B cell (primary cell): Measurements from ENCODE around the gene SCN1A. TPM values are rescaled to one million over a fixed set of nuclear protein-coding genes. Genes with fewer than 3 reads are reported as not detected.

Source experiments
- ATAC-seq: fragments of 200-7000 bp; cut with Tn5 transposase; one replicate; pipeline ENCODE4 v1.10.0; 2021; ENCODE audit warnings: low read depth, mild to moderate bottlenecking, moderate number of reproducible peaks, moderate library complexity
- CTCF ChIA-PET: fragments of 350-600 bp; sonication (Branson Sonifier 250); formaldehyde crosslinking; loops from one replicate; lab custom pipeline; 2021; ENCODE audit warnings: antibody characterized with exemption, inconsistent platforms; lab: Charles Lee
- POLR2A ChIA-PET: fragments of 350-600 bp; sonication (Branson Sonifier 250); formaldehyde crosslinking; loops from one replicate; lab custom pipeline; 2021; ENCODE audit warnings: antibody characterized with exemption; lab: Charles Lee
- DNase-seq: peaks from one replicate; pipeline ENCODE4 v3.0.0; 2013
- H2AFZ ChIP-seq: 2 replicates; pipeline ENCODE4 v1.6.1; 2012; ENCODE audit warnings: mild to moderate bottlenecking, low read depth, low read length; ENCODE audit not compliant: insufficient read depth, poor library complexity, severe bottlenecking
- H3K27ac ChIP-seq, 2 donors: 1 replicate in 1 of 2; 2 replicates in 1 of 2; pipeline ENCODE4 v1.5.1; 2012 to 2013; ENCODE audit warnings: low read length in 2 of 2, mild to moderate bottlenecking in 2 of 2, moderate library complexity in 1 of 2
- H3K27me3 ChIP-seq, 4 experiments: fragments of 200-600 bp in 1 of 4; sonication (generic) in 1 of 4; replicated peaks in 1 of 4; 1 replicate in 2 of 4; 2 replicates in 2 of 4; pipeline versions ENCODE4 v1.6.1 to v1.7.0; 2013 to 2016; ENCODE audit warnings: low read length in 3 of 4, mild to moderate bottlenecking in 2 of 4, mixed read lengths in 1 of 4, moderate library complexity in 1 of 4; ENCODE audit not compliant: insufficient read depth in 4 of 4, control insufficient read depth in 3 of 4; ENCODE audit errors: control extremely low read depth in 1 of 4
- H3K36me3 ChIP-seq, 2 experiments: replicated peaks in 1 of 2; 1 replicate in 1 of 2; 2 replicates in 1 of 2; pipeline versions ENCODE4 v1.6.1 to v1.7.1; 2013; ENCODE audit warnings: low read length in 1 of 2; ENCODE audit not compliant: insufficient read depth in 2 of 2, control insufficient read depth in 1 of 2; ENCODE audit errors: control extremely low read depth in 1 of 2, extremely low read depth in 1 of 2
- H3K4me1 ChIP-seq, 2 donors: fragments of 200-600 bp in 1 of 2; sonication (generic) in 1 of 2; 1 replicate in 1 of 2; 2 replicates in 1 of 2; pipeline versions ENCODE4 v1.5.1 to v1.6.1; 2013 to 2017; ENCODE audit warnings: low read length in 2 of 2; ENCODE audit not compliant: control insufficient read depth in 2 of 2, insufficient read depth in 2 of 2
- H3K4me2 ChIP-seq: replicated peaks from 2 replicates; pipeline ENCODE3; 2012; ENCODE audit warnings: mild to moderate bottlenecking, low read depth, low read length; ENCODE audit not compliant: poor library complexity, severe bottlenecking
- H3K4me3 ChIP-seq, 5 experiments: fragments of 200-600 bp in 1 of 5; sonication (generic) in 1 of 5; 1 replicate in 3 of 5; 2 replicates in 2 of 5; pipeline versions ENCODE4 v1.5.1 to v1.7.0; 2011 to 2016; ENCODE audit warnings: low read length in 4 of 5, mild to moderate bottlenecking in 4 of 5, low read depth in 2 of 5, control low read depth in 1 of 5, moderate library complexity in 1 of 5; ENCODE audit not compliant: insufficient read depth in 1 of 5; ENCODE audit errors: control extremely low read depth in 1 of 5, extremely low read depth in 1 of 5
- H3K79me2 ChIP-seq: fragments of 200-600 bp; sonication (generic); one replicate; pipeline ENCODE4 v1.6.0; 2016; ENCODE audit warnings: low read length; ENCODE audit not compliant: control insufficient read depth, insufficient read depth
- H3K9ac ChIP-seq: fragments of 200-600 bp; sonication (generic); 2 replicates; pipeline ENCODE4 v1.6.1; 2017; ENCODE audit warnings: mild to moderate bottlenecking, low read length, moderate library complexity
- H3K9me3 ChIP-seq, 3 donors: one replicate each; pipeline versions ENCODE4 v1.6.1 to v1.7.1; 2013; ENCODE audit warnings: low read length in 2 of 3; ENCODE audit not compliant: control insufficient read depth in 2 of 3, insufficient read depth in 1 of 3; ENCODE audit errors: control extremely low read depth in 1 of 3
- H4K20me1 ChIP-seq: 2 replicates; pipeline ENCODE4 v1.6.0; 2012; ENCODE audit warnings: mild to moderate bottlenecking, low read length; ENCODE audit not compliant: insufficient read depth, control insufficient read depth, poor library complexity, severe bottlenecking
- H3K27ac Mint-ChIP-seq: one replicate; pipeline ENCODE4 v1.8.0; 2021; ENCODE audit warnings: mixed read lengths
- H3K27me3 Mint-ChIP-seq: one replicate; pipeline ENCODE4 v1.8.0; 2021; ENCODE audit warnings: mixed read lengths
- H3K4me1 Mint-ChIP-seq: one replicate; pipeline ENCODE4 v1.8.0; 2021; ENCODE audit warnings: mixed read lengths
- H3K4me3 Mint-ChIP-seq: one replicate; pipeline ENCODE4 v1.8.0; 2021; ENCODE audit warnings: mixed read lengths
- H3K9me3 Mint-ChIP-seq: one replicate; pipeline ENCODE4 v1.8.0; 2022; ENCODE audit warnings: mixed read lengths; ENCODE audit not compliant: insufficient read depth
- CTCF ChIP-seq: fragments of 200-600 bp; IDR thresholded peaks from one replicate; pipeline ENCODE4 v1.8.0; 2022; ENCODE audit warnings: antibody characterized with exemption, mild to moderate bottlenecking
- EZH2 ChIP-seq: IDR thresholded peaks from 2 replicates; pipeline ENCODE4 v1.6.1; 2012; ENCODE audit warnings: borderline replicate concordance, low read depth, mild to moderate bottlenecking, moderate library complexity, low read length; ENCODE audit not compliant: insufficient read depth, poor library complexity, severe bottlenecking
- WGBS: methylation state at CpG from one replicate; pipeline ENCODE4 v1.1.5; 2013; ENCODE audit warnings: missing lambda C conversion rate; ENCODE audit not compliant: insufficient coverage; 5-methylcytosine and 5-hydroxymethylcytosine counted together
- intact Hi-C: fragments of 100-400 bp; cut with micrococcal nuclease; formaldehyde crosslinking; loops from one replicate; pipeline ENCODE4 v1.10.0; 2022
- polyA plus RNA-seq: library from polyadenylated mRNA; depleted of rRNA; stranded (reverse); fragments of >200 nt; gene quantifications from 2 replicates; pipeline ENCODE4 v1.2.3, GENCODE V29; 2012
- total RNA-seq, 2 donors: library from RNA; stranded (reverse); fragments of 120-200 nt in 1 of 2; gene quantifications; 1 replicate in 1 of 2; 2 replicates in 1 of 2; pipeline versions ENCODE4 v1.2.3 to v1.2.4, GENCODE V29; 2013 to 2022

Gene SCN1A
- total and polyA plus RNA-seq, 2 donors (not counting 1 experiment from before 2014, with no cell fraction given) = not detected

DNA sequence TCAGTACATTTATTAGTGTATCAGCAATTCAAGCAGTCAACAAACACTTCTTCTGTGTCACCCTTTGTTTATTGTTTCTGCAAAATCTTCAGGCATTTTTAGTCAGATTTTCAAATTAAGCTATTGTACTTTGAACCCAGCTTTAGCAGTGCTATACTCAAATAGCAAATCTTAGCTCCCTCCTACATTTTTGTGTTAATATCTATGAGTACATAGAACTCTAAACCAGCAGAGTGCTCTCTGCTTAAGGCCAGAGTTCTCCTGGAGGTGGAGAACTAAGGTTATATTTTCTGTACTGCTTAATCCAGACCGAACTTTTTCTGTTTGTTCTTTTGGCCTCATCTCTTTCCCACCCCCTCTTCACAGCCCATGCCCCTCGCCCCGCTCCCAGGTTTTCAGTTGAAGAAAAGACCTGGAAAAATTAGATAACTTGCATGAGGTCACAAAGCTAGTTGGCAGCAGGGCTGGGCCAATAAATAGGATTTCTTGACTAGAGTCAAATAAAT lies 29.2 kb upstream of the SCN1A start:
- H3K27ac Mint-ChIP-seq = no peak overlapping the region
- TF ChIP-seq EZH2 = no peak
- no peak for TF ChIP-seq CTCF
- Histone ChIP-seq H3K9ac (no peak overlapping the region), H3K9me3 (no peaks in the 10 kb centered on the region), H3K4me3 (no peak overlapping the region), H2AFZ (no peak overlapping the region), H3K4me2 (no peak overlapping the region), H3K4me1 (no peaks in the 10 kb centered on the region), H3K27me3 (no peaks in the 10 kb centered on the region), H3K27ac (no peak overlapping the region), H4K20me1 (no peaks in the 10 kb centered on the region), H3K36me3 (no peaks in the 10 kb centered on the region), H3K79me2 (no peaks in the 10 kb centered on the region)
- intact Hi-C loops = no loop called here
- no CpG with 5 or more reads among the region's 3 CpGs for WGBS
- peaks cover 7% of the 10 kb centered on the region for H3K27me3 Mint-ChIP-seq
- DNase-seq = no peak
- no peak for ATAC-seq
- H3K9me3 Mint-ChIP-seq = no peaks in the 10 kb centered on the region
- ChIA-PET POLR2A (no interaction called here), CTCF (no interaction called here)
- H3K4me1 Mint-ChIP-seq = no peaks in the 10 kb centered on the region
- no peak overlapping the region for H3K4me3 Mint-ChIP-seq

- Histone ChIP-seq H3K4me1 (no peaks in the 10 kb centered on the region), H3K4me3 (no peak overlapping the region), H3K27me3 (no peaks in the 10 kb centered on the region), H3K9ac (no peak overlapping the region), H3K27ac (no peak overlapping the region), H4K20me1 (no peaks in the 10 kb centered on the region), H2AFZ (no peak overlapping the region), H3K9me3 (no peaks in the 10 kb centered on the region), H3K79me2 (no peaks in the 10 kb centered on the region), H3K4me2 (no peak overlapping the region), H3K36me3 (no peaks in the 10 kb centered on the region)
- H3K9me3 Mint-ChIP-seq = no peaks in the 10 kb centered on the region
- no peak overlapping the region for H3K4me3 Mint-ChIP-seq
- TF ChIP-seq CTCF (no peak), EZH2 (no peak)
- H3K27me3 Mint-ChIP-seq = peaks cover 7% of the 10 kb centered on the region
- DNase-seq (no peak), ATAC-seq (no peak)
- intact Hi-C loops = no loop called here
- ChIA-PET POLR2A (no interaction called here), CTCF (no interaction called here)
- H3K27ac Mint-ChIP-seq = no peak overlapping the region
- 77% methylated on average over 2 of the region's 2 CpGs for WGBS
- no peaks in the 10 kb centered on the region for H3K4me1 Mint-ChIP-seq
Measured at GRCh38 chr2:166155589-166155988, 27.8 kb upstream of the SCN1A start.
